HG02943 (cell line): ENCODE data around the gene DIPK2B.

Experiments used
- ATAC-seq: cut with Tn5 transposase; IDR thresholded peaks from one replicate; pipeline ENCODE4 v1.9.1; 2021; ENCODE audit warnings: mild to moderate bottlenecking, low read depth, moderate library complexity; ENCODE audit not compliant: unreplicated experiment

DIPK2B gene

GRCh38 chrX:45164021-45164621 is 36.6 kb downstream of the DIPK2B start:
- no peak for ATAC-seq

- no peak for ATAC-seq
Measured at GRCh38 chrX:45157647-45158046, 43.0 kb downstream of the DIPK2B start.

GRCh38 chrX:45154462-45154861 is 46.2 kb downstream of the DIPK2B start:
- ATAC-seq, result no peak

GRCh38 chrX:45154033-45154360 is 46.7 kb downstream of the DIPK2B start:
- no peak for ATAC-seq
